Left lobe of liver (tissue), 2 donors: ENCODE data around the gene NCBP2. TPM values are rescaled to one million over a fixed set of nuclear protein-coding genes. Genes with fewer than 3 reads are reported as not detected.

ENCODE experiments used
- ATAC-seq: fragments of 200-7000 bp; cut with Tn5 transposase; one replicate; pipeline ENCODE4 v1.9.1; 2020; ENCODE audit warnings: mild to moderate bottlenecking, moderate library complexity
- DNase-seq: peaks from one replicate; pipeline ENCODE4 v3.0.0-alpha.2; 2020; ENCODE audit warnings: low spot score
- total RNA-seq: library from RNA; stranded (reverse); gene quantifications from one replicate; pipeline ENCODE4 v1.2.1, GENCODE V29; 2021
- donor health status: DM: no; HTN: no; CAD: no; lungs with moderate emphysema.
- donor health status: DM: no; HTN: yes; CAD: no.

Gene NCBP2
- total RNA-seq, 1 donor from 2014 or later, result 16.0 TPM

DNA sequence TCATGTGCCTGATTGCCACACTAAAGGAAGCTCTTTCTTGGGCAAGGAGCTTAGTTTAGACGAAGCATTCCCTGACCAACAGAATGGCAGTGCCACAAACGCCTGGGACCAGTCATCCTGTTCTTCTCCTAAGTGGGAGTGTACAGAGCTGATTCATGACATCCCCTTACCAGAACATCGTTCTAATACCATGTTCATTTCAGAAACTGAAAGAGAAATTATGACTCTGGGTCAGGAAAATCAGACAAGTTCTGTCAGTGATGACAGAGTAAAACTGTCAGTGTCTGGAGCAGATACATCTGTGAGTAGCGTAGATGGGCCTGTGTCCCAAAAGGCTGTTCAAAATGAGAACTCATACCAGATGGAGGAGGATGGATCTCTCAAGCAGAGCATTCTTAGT, 56.2 kb downstream of the NCBP2 start:
- ATAC-seq, result no peak
- no peak for DNase-seq

Other genes with a start within 250 kb of the NCBP2 start
- 0.43 TPM for gene CEP19, start 230.3 kb downstream of the NCBP2 start, total RNA-seq
- 7.2 TPM for gene PIGX, start 230.2 kb downstream of the NCBP2 start, total RNA-seq
- 37.4 TPM for gene PAK2, start 202.7 kb downstream of the NCBP2 start, total RNA-seq
- gene SENP5, start 74.6 kb downstream of the NCBP2 start, total RNA-seq, result 12.2 TPM
- 3.8 TPM for gene PIGZ, start 26.3 kb upstream of the NCBP2 start, total RNA-seq
- gene MELTF, start 87.3 kb upstream of the NCBP2 start, total RNA-seq, result 0.70 TPM